ENCODE results near the gene WNT4.

Gene WNT4

DNA sequence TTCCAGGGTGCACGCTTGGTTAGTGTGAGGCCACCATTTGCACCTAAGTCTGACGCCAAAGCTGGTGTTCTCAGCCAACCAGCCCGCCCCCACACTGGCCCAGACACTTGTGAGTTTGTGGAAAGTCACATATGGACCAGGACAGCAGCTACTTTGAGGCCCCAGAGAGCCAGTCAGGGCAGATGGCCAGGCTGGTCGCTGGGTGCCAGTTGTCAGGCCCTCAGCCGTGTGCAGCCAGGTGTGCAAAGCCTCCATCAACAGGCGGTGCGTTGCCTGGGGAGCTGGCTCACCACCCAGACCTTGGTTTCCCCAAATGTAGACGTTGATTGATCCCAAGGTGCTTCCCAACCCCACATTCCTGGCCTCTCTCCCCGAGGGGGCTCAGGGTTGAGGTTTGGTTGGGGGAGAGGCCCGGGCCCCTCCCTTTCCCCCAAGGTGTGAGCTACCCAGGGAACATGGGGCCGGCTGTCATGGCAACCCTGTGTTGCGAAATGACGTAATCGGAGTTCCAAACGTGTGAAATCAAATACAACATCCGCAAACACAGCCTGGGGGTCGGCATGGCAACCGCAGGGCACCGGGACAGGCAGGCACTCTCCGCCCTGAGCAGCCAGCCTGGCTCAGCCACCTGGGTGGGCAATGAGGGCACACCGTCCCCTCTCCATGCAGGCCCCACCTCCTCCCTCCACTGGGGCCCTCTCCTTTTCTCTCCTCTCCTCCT lies 42.2 kb upstream of the WNT4 start:
- TF ChIP-seq, protein P1, sequence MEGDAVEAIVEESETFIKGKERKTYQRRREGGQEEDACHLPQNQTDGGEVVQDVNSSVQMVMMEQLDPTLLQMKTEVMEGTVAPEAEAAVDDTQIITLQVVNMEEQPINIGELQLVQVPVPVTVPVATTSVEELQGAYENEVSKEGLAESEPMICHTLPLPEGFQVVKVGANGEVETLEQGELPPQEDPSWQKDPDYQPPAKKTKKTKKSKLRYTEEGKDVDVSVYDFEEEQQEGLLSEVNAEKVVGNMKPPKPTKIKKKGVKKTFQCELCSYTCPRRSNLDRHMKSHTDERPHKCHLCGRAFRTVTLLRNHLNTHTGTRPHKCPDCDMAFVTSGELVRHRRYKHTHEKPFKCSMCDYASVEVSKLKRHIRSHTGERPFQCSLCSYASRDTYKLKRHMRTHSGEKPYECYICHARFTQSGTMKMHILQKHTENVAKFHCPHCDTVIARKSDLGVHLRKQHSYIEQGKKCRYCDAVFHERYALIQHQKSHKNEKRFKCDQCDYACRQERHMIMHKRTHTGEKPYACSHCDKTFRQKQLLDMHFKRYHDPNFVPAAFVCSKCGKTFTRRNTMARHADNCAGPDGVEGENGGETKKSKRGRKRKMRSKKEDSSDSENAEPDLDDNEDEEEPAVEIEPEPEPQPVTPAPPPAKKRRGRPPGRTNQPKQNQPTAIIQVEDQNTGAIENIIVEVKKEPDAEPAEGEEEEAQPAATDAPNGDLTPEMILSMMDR (IDR thresholded peaks at IDR 0.05; ENCODE audit: low read depth, low read length) = no peak
- no peak for DNase-seq (ENCODE audit: extremely low read depth, low read depth)

DNA sequence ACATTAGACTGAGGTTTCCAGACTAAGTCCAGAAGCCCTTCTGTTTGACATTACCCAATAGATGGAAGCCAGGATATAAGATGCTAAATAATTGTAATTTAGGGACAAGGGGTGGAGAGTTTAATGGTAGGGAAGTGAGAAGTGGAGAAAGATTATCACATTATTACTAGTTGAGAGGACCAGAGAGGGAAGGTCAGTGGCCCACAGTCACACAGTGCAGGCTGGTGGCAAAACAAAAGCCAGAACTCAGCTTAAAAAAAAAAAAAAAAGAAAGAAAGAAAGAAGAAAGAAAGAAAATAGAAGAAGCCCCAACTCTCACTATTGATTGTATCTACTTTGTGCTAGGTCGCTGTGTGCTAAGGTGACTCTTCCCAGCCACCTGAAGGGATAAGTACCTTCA lies 41.6 kb upstream of the WNT4 start:
- DNase-seq (ENCODE audit: extremely low read depth, low read depth) = no peak
- TF ChIP-seq, protein P1 (IDR thresholded peaks at IDR 0.05; ENCODE audit: low read depth, low read length) = no peak

DNA sequence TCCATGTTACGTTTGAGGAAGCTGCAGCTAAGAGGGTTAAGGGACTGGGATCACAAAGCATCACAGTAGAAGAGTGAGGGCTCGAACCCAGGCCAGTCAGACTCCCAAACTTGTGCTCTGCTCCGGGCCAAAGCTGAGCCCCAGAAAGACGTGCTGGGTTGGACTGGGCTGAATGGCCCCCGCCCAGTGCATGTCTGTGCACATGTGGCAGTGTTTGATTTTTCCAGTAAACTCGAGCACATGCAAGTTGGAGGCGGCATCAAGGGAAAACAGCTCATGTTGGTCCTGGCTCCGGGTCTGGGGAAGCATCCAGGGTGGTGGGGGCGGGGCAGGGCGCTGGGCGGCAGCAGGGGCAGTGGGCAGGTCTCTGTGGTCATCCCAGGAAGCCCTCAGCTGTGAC lies 39.8 kb upstream of the WNT4 start:
- DNase-seq (ENCODE audit: extremely low read depth, low read depth) = no peak
- TF ChIP-seq, protein P1 (IDR thresholded peaks at IDR 0.05; ENCODE audit: low read depth, low read length) = no peak

DNA sequence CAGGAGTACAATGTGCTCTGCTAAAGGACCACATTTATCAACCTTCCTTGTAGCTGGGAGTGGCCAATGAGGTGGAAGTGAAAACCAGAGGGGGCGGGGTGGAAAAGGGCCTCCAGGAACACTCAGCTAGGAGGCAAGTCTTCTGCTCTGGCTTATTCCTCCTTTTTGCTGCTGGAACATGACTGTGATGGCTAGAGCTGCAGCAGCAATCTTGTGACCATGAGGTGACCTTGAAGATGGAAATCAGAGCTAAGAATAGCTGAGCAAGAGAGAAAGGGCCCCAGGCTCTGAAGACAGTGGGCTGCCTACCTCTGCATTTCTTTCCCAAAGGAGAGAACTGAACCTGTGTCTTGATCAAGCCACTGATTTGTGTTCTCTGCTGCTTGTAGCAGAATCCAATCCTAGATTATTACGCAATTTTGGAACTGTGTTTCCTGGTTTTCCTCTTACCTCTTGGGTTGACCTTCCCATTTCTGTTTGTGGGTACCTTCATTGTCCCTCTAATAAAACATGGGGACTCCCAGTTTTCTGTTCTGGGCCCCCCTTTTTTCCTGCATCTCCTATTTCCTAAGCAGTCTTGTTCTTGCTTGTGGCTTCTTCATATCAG lies 36.4 kb upstream of the WNT4 start:
- DNase-seq (ENCODE audit: extremely low read depth, low read depth) = no peak
- TF ChIP-seq, protein P1 (IDR thresholded peaks at IDR 0.05; ENCODE audit: low read depth, low read length) = no peak

DNA sequence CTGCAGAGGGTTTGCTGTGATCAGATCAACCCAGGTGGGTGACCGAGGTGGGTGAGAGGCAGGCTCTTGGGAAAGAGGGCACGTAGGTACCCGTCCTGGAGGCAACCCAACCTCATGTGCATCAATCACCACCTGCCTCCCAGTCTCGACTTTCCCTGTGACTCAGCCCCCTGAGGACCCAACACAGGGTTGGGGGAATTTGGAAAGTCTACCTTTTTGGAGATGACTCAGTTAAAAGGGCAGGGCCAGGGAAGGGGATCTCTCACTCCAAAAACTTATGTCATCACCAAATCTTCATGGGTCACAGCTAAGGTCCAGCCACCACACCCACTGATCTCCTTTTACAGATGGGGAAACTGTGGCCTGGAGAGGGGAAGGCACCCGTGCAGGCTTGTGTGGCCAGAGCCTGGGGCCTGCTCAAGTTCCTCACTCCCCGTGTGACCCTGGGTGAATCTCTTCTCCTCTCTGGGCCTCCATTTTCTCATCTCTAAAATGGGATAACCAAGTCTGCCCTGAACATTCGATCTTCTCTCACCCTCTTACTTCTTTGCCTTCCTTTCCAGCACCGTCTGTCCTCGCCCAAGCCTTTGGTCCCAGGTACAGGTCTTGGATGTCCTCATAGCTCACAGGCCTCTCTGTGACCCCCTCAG lies 34.6 kb upstream of the WNT4 start:
- TF ChIP-seq, protein P1 (IDR thresholded peaks at IDR 0.05; ENCODE audit: low read depth, low read length) = no peak
- DNase-seq (ENCODE audit: extremely low read depth, low read depth) = no peak

DNA sequence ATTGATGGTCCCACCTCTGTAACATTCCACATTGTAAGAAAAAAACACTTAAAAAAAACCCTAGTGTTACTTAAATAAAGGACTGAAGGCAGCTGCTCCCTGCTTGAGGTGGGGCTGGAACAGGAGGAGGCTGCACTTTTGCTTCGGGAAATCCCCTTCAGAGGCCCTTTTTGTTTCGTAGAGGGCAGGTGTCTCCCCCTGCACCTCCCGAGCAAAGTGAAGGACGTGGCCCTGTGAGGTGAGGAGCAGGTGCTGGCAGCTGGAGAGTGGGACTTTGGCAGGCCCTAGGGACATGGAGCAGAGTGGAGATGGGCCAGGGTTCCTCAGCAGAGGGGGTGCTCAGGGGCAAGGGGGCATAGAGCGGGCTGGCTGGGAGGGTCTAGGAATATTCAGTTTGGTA lies 33.4 kb upstream of the WNT4 start:
- DNase-seq (ENCODE audit: extremely low read depth, low read depth) = no peak
- TF ChIP-seq, protein P1 (IDR thresholded peaks at IDR 0.05; ENCODE audit: low read depth, low read length) = no peak
